NCI-H2081 treated with DMSO at 0.1 percent for 48 hours (cell line): Measurements from ENCODE around the gene PLD6.
"Not testable (repeated sequence)": the region's sequence is repeated elsewhere in the genome, so short reads cannot be mapped to it uniquely, and the experiment has no call there.

ENCODE experiments used
- DNase-seq: peaks from one replicate; lab custom pipeline; 2025; lab: John Stamatoyannopoulos, UW

Gene PLD6

DNA sequence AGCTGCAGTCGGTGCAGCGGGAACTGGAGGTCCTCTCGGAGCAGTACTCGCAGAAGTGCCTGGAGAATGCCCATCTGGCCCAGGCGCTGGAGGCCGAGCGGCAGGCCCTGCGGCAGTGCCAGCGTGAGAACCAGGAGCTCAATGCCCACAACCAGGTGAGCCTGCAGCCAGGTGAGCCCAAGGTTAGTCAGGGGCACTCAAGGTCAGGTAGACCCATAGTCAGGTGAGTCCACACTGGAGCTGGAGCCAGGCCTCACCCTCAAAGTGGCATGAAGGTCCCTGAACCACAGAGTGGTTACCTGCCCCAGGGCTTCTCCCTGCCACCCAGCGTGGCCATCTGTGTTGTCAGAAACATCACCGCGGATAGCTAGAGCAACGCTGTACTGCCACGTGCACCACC, 32.2 kb downstream of the PLD6 start:
- DNase-seq, result no peak

DNA sequence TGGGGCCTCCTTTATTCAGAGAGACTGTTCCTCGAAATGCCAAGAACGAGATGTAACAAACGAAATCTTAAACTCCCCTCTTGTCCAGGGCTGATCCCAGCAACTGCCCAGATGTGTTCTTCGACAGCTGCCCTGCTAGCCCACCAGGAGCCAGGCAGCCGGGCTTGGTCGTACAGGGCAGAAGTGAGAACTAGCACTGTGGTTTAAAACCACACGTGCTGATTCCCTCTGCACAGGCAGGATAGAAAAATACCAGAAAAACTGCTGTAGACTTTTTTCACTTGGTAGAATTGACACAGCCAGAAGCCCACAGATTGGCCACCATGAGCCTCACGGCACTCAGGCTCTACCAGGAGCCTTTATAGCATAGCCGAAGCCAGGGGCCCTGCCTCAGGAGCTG, 33.1 kb downstream of the PLD6 start:
- DNase-seq, result no peak

DNA sequence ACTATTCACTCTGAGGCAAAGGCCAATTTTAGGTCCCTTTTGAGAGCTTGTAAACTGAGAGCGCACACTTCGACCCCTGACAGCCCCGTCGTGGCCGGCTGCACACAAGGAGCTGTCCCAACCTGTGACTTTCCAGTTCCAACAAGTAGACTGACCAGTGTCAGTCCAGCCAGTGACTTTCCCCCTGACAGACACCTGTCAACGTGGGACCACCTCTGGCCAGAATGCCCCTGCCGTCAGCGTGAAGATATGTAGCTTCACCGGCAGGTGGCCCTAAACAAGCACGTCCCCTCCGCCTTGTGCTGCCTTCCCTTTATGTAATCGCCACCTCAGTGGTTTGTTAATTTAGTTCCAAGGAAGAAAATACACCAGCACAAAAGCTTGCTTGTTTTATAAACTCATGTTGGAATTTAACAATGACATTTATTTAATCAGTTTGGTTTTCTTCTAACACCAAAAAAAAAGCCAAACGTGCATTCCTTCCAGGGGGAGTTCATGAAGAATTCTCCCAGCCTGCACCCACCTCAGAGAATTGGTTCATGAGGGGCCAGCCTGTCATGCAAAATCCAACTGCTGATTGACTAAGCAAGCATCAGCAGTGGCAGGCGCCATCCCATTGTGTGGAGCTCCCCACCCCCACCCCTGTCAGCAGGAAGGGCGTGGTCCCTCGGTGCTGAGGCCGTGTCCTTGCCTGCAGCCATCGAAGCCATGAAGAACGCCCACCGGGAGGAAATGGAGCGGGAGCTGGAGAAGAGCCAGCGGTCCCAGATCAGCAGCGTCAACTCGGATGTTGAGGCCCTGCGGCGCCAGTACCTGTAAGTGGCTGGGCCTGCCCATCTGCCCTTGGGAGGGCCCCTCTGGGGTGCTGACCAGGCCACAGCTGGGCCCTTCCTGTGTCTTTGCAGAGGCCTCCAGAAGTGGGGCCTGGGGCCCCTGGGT, 33.9 kb downstream of the PLD6 start:
- DNase-seq, result no peak

DNA sequence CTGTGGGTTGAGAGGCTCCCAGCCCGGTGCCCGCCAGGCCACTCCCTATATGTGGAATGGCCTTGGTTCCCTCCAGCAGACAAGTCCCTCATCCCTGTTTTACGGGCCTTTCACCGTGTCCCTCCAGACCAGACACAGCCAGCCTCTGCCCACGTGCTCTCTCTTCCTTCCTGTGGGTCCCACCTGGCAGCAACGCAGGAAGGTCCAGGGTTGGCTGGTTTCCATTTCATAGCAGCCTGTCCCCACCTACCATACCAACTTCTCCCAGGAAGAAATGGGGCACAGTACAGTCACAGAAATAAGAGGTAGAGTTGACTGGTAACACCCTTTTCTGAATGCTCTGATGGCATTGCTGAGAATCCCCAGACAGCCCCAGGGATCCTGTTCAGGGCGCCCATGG, 34.9 kb downstream of the PLD6 start:
- no peak for DNase-seq

DNA sequence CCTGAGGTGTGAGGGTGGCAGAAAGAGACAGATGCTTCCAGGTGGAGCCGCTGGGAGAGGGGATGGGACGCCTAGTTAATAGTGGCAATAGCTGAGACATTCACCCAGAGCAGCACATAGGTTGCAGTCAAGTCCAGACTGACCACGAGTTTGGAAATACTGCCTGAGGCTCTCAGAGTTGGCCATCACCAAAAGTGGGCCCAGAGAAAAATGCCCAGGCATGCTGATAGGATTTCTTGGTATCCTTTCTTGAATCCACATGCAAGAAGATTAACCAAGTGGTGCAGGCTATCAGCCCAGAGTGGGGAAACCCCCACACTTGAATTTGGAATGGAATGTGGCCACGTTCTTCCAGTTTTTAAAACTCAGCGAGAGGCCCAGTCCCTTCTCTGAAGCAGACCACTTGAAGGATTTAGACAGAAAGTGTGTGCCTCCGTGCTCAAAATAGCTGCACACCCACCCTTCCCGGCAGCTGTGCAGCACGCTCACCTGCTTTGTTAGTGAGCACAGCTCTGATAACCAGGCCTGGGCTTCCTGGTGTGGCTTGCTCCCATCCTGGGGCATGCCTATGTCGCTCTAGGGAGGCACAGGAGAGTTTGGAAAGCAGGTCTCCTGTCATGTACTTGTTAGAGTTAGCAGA, 35.7 kb downstream of the PLD6 start:
- no peak for DNase-seq

DNA sequence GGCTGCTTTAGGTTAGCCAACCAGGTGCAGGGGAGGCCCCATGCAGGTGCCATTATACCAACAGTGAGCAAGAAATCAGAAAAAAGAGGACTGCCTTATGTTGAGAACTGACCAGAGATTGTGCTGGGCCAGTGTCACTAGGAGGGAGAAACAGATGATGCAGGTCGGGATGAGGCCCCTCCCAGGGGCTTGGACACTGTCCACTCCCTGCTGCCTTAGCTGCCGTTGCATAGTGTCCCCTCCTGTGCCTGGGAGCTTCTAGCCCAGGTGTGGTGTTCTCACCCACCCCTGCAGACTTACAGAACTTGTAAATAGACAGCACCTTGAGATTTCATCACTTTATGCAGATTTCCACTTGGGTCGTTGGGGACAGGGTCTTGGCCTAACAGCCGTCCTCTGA, 36.7 kb downstream of the PLD6 start:
- no peak for DNase-seq

DNA sequence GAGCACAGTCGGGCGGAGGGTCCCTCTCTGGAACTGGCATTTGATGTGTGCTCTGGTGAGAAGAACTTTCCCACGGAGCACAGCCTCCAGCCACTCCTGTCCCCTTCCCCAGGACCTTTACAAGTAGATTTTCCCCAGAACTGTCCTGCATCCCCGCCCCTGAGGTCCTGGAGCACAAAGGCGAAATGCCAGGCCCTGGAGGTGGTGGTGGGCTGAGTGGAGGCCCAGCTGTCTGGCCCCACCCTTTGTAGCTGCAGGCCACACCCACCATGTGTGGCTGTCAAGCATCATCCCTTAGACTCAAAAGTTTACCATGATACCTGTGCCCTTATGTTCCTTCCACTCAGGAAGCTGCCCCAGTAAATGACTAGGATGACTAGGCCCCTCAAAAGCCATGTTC, 37.7 kb downstream of the PLD6 start:
- DNase-seq, result no peak

DNA sequence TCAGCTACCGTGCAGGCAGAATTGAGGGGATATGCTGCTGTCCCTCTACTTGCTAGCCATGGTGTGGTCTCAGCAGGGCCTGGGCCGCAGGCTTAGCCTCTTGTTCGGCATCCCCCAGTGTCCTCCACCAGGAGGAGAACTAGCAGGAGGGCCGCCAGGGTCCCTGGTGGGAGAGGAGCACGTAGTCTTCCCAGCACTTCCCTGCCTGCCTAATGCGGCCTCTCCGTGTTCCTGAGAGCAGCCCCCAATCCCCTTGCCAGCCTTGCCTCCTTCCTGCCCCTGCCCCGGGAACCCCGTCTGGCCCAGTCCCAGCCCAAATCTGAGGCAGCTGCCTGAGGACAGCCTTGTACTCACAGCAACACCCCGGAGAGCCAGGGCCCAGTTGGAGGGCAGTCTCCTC, 38.1 kb downstream of the PLD6 start:
- no peak for DNase-seq

DNA sequence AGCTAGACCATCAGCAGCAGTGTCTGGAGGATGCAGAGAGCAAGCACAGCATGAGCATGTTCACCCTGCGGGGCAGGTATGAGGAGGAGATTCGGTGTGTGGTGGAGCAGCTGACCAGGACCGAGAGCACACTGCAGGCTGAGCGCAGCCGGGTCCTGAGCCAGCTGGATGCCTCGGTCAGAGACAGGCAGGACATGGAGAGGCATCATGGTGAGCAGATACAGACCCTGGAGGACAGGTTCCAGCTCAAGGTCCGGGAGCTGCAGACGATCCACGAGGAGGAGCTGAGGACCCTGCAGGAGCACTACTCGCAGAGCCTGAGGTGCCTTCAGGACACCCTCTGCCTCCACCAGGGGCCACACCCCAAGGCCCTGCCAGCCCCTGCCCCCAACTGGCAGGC, 38.8 kb downstream of the PLD6 start:
- DNase-seq, result no peak

DNA sequence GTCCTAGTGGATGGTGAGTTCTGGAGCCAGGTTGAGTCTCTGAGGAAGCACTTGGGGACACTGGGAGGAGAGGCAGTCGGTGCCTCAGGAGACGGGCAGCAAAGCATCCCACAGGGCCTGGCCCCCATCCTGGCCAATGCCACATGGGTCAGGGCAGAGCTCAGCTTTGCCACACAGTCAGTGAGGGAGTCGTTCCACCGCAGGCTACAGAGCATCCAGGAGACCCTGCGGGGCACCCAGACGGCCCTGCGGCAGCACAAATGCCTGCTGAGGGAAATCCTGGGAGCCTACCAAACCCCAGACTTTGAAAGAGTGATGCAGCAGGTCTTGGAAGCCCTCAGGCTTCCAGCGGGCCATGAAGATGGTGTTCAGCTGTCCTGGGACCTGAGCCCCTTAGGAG, 39.7 kb downstream of the PLD6 start:
- DNase-seq, result no peak

DNA sequence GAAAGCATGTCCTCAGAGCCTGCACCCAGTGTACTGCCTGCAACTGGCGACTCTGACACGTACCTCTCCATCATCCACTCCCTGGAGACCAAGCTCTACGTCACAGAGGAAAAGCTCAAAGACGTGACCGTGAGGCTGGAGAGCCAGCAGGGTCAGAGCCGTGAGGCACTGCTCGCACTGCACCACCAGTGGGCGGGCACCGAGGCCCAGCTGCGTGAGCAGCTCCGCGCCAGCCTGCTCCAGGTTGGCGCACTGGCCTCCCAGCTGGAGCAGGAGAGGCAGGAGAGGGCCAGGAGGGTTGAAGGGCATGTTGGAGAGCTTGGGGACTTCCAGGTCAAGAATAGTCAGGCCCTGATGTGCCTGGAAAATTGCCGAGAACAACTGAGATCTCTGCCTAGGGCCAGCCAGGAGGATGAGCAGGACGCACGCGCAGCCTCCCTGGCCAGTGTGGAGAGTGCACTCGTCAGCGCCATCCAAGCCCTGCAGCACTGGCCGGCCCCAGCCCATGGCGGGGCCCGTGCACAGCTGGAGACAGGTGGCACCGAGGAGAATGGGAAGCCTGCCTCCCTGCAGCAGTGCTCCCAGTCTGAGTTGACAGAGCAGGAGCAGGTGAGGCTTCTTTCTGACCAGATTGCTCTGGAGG, 40.3 kb downstream of the PLD6 start:
- DNase-seq, result no peak

DNA sequence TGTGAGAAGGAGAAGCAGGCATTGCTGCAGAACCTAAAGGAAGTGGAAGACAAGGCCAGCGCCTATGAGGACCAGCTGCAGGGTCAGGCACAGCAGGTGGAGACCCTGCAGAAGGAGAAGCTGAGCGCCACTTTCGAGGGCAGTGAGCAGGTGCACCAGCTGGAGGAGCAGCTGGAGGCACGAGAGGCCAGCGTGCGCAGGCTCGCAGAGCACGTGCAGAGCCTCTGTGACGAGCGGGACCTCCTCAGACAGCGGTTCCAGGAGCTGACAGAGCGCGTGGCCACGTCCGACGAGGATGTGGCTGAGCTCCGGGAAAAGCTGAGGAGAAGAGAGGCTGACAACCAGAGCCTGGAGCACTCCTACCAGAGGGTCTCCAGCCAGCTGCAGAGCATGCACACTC, 41.5 kb downstream of the PLD6 start:
- no peak for DNase-seq

DNA sequence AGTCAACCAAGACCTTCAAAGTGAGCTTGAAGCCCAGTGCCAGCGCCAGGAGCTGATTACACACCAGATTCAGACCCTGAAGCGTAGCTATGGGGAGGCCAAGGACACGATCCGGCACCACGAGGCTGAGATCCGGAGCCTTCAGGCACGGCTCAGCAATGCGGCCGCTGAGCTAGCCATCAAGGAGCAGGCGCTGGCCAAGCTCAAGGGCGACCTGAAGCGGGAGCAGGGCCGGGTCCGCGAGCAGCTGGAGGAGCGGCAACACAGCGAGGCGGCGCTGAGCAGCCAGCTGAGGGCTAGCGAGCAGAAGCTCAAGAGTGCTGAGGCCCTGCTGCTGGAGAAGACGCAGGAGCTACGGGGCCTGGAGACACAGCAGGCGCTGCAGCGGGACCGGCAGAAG, 42.0 kb downstream of the PLD6 start:
- DNase-seq, result no peak

DNA sequence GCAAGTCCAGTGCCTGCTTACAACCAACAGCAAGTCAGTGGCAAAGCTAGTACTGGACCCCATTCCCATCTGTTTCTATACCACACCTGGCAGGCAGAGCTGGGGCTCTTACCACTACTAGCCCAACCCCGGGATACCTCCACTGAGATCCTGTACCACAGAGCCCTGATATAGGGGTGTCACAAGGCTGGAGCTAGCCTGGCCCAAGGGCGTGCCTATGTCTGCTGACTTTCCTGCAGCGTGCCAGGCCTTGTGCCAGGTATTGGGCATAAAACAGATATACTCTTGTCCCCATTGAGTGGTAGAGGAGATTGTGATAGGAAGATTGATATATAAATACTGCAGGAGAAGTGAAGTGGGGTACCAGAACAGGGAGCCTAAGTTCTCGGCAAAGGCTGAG, 44.4 kb downstream of the PLD6 start:
- no peak for DNase-seq

DNA sequence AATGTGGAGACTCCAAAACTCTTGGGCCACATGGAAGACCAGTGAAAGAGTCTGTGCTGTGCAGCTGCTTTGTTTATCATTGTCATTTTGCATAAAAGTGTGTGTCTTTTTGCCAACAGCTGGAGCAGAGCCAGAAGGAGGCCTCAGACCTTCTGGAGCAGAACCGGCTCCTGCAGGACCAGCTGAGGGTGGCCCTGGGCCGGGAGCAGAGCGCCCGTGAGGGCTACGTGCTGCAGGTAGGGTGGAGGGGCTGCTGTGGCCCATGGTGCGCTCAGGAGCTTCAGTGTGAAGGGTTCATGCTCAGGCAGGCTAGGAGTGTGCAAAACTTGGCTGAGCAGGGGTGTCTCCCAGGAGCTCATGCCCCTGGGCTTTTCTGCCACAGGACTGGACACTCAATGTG, 45.0 kb downstream of the PLD6 start:
- DNase-seq, result no peak

DNA sequence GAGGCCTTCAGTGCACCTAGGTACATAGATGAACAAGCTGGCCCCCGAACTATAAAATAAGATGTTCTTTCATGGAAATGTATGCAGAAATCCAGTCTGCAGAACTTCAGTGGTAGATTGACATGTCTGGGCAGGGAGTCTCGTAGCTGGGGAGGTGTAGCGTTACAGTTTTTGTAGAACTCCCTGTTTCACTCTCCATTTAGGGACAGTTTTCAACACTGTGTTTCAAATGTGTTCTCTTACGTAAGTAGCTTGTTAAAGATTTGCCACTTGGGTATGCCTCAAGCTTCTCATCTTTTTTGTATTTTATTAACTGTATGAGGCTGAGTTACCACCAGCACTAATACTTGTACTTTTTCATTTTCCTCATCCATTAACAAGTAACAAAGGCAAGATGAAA, 46.6 kb downstream of the PLD6 start:
- DNase-seq, result no peak

DNA sequence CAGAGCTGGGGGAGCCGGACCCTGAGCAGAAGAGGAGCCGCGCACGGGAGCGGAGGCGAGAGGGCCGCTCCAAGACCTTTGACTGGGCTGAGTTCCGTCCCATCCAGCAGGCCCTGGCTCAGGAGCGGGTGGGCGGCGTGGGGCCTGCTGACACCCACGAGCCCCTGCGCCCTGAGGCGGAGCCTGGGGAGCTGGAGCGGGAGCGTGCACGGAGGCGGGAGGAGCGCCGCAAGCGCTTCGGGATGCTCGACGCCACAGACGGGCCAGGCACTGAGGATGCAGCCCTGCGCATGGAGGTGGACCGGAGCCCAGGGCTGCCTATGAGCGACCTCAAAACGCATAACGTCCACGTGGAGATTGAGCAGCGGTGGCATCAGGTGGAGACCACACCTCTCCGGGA, 47.6 kb downstream of the PLD6 start:
- not testable (repeated sequence) for DNase-seq

DNA sequence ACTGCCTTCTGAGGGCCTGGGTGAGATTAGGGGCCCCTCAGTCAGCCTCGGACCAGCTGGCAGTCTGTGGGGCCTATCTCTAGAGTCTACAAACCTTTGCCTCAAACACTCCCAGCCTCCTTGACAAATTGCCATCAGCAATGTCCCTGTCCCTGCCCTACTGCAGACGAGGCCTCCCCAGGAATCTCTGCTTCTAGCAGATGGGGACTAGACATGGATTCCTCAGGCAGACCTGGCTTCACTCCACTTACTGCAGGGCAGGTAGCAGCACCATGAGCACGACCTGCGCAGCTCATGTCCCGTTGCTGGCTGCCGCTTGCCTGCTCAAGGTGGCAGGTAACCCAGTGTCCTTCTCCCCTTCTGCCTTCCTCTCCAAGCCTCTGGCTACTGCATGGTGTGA, 49.1 kb downstream of the PLD6 start:
- DNase-seq, result no peak

DNA sequence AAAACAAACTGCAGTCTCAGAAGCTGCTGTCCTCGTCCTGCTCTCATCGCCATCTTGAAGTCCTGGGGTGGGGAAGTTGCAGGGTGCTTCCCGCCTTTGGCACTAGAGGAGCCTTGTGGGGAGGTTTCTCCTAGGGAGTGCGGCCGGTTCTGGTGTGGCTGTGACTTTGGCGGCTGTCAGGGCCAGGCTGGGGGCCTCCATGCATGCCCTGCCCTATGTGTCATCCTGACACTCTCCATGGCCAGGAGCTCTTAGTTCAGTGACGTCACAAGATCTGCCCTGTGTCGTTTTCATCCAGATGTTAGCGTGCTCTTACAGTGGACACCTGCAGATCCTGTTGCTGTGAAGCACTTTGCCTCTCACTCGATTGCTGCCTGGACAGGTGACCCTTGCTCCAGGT, 49.6 kb downstream of the PLD6 start:
- no peak for DNase-seq

DNA sequence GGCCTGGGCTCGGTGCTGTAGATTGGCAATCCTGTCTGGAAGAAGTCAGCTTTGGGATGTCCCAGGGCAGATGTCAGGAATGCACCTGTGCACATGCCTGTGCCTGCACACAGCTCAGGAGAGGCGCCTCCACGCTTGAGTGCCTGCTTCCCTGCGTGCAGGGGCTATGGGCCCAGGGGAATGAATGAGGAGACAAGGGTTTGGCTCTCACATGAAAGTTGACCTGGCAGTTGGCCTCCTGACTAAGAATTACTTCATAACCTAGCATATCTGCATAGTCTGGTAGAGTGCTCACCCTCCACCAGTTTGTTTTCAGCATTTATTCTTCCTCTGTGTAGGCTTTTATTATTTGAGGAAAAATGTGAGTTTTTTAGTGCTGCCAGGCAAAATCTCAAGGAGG, 50.0 kb downstream of the PLD6 start:
- no peak for DNase-seq

DNA sequence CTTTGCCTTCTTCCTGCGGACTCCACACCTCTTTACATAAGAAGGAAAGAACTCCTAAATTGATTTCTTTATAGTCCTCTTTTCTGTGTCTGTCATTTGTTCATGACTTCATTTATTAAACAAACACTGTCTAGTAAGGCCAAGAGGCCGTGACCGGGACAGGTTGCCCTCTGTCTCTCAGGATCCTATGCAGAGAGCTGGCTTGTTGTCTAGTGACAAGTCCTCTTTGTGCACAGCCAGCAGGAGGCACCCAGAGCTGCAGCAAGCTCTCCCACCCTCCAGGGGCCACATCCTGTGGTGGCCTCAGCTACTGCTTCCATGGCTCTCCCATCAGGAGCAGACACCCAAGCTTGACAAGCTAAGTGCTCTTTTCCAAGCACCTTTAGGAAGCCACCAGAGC, 50.6 kb downstream of the PLD6 start:
- no peak for DNase-seq

DNA sequence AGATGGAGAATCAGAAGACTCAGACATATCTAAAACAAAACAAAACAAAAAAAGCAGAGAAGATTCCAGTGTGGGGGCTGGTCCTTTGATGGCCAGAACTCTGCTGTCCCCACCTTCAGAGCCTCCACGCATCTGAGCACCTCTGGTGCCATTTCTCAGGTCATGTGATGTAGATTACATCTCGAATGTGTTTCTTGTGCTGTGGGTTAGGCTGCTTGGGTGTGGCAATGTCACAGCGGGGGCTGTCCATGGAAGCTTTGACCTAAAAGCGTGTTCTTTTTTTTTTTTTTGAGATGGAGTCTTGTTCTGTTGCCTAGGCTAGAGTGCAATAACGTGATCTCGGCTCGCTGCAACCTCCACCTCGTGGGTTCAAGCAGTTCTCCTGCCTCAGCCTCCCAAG, 51.2 kb downstream of the PLD6 start:
- DNase-seq, result no peak

DNA sequence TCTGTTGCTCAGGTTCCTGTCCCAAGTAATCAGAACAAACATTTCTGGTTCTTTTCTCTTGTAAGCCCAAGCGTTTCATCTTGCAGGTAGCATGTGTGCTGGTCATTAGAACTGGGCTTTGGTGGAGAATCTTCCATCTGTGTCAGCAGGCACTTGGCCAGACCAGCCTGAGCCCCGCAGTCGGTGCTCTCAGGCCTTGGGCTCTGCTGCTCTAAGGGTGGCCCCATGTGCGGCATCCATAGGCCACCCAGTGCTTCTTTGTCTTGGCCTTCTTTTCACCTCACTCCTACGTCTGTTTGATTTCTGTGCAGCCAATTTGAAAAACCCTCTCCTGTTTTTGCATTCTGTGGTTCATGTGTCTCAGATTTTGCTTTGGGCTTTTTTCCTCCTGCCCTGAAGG, 51.6 kb downstream of the PLD6 start:
- DNase-seq, result no peak
